WTC11 (cell line): ENCODE results near the gene SELENOW. TPM values are rescaled to one million over a fixed set of nuclear protein-coding genes. Genes with fewer than 3 reads are reported as not detected.
A peak's percentile ranks its signal among the peaks of the same experiment; 100 is the strongest.

ENCODE experiments used
- ATAC-seq: fragments of 200-7000 bp; cut with Tn5 transposase; 2 replicates; pipeline ENCODE4 v1.10.0; 2021; ENCODE audit warnings: mild to moderate bottlenecking, moderate library complexity
- CTCF ChIA-PET: fragments of 300-600 bp; sonication (Branson Sonifier 250); formaldehyde crosslinking; loops from one replicate; lab custom pipeline; 2021; ENCODE audit warnings: antibody characterized with exemption; lab: Charles Lee
- POLR2A ChIA-PET: fragments of 350-600 bp; sonication (Branson Sonifier 250); formaldehyde crosslinking; loops from one replicate; lab custom pipeline; 2021; ENCODE audit warnings: antibody characterized with exemption; lab: Charles Lee
- DNase-seq: peaks from one replicate; pipeline ENCODE4 v3.0.0; 2021; ENCODE audit warnings: low spot score
- H3K27ac Mint-ChIP-seq: 2 replicates; pipeline ENCODE4 v1.8.0; 2021; ENCODE audit warnings: mixed read lengths
- H3K27me3 Mint-ChIP-seq: 2 replicates; pipeline ENCODE4 v1.8.0; 2021; ENCODE audit warnings: low read depth, mild to moderate bottlenecking, moderate library complexity, mixed read lengths
- H3K36me3 Mint-ChIP-seq: 2 replicates; pipeline ENCODE4 v1.8.0; 2021; ENCODE audit warnings: mixed read lengths
- H3K4me1 Mint-ChIP-seq: 2 replicates; pipeline ENCODE4 v1.8.0; 2022; ENCODE audit warnings: mixed read lengths
- H3K4me3 Mint-ChIP-seq: 2 replicates; pipeline ENCODE4 v1.8.0; 2021; ENCODE audit warnings: mild to moderate bottlenecking, moderate library complexity, mixed read lengths
- H3K9me3 Mint-ChIP-seq: 2 replicates; pipeline ENCODE4 v1.8.0; 2021; ENCODE audit warnings: mixed read lengths
- ELF4 ChIP-seq: sonication (generic); formaldehyde crosslinking; IDR thresholded peaks from 2 replicates; pipeline ENCODE4 v1.8.1; 2022; ENCODE audit warnings: low read depth, mild to moderate bottlenecking, moderate library complexity, missing genetic modification reagents
- EMX1 ChIP-seq: fragments of 250-450 bp; sonication (Bioruptor Pico); IDR thresholded peaks from 2 replicates; pipeline ENCODE4 v1.8.0; 2021; ENCODE audit warnings: mild to moderate bottlenecking
- FOXJ3 ChIP-seq: sonication (generic); formaldehyde crosslinking; IDR thresholded peaks from 2 replicates; pipeline ENCODE4 v1.9.0; 2021; ENCODE audit warnings: missing genetic modification reagents, mild to moderate bottlenecking, borderline replicate concordance
- NFE2L1 ChIP-seq: sonication (generic); formaldehyde crosslinking; IDR thresholded peaks from 2 replicates; pipeline ENCODE4 v1.8.1; 2023; ENCODE audit warnings: missing genetic modification reagents
- PRRX2 ChIP-seq: fragments of 250-450 bp; sonication (Bioruptor Pico); IDR thresholded peaks from 2 replicates; pipeline ENCODE4 v1.8.0; 2021; ENCODE audit warnings: mild to moderate bottlenecking
- RELA ChIP-seq: sonication (generic); formaldehyde crosslinking; IDR thresholded peaks from 2 replicates; pipeline ENCODE4 v1.8.1; 2022; ENCODE audit warnings: missing genetic modification reagents, mild to moderate bottlenecking, borderline replicate concordance
- SOX15 ChIP-seq: fragments of 250-450 bp; sonication (Bioruptor Pico); IDR thresholded peaks from 2 replicates; pipeline ENCODE4 v1.9.0; 2021; ENCODE audit warnings: mild to moderate bottlenecking
- TP53 ChIP-seq: sonication (generic); formaldehyde crosslinking; IDR thresholded peaks from 2 replicates; pipeline ENCODE4 v1.8.1; 2023; ENCODE audit warnings: mild to moderate bottlenecking, missing genetic modification reagents
- ZNF121 ChIP-seq: sonication (generic); formaldehyde crosslinking; IDR thresholded peaks from 2 replicates; pipeline ENCODE4 v1.8.0; 2023; ENCODE audit warnings: missing genetic modification reagents
- ZNF263 ChIP-seq: sonication (generic); formaldehyde crosslinking; IDR thresholded peaks from 2 replicates; pipeline ENCODE4 v1.8.1; 2022; ENCODE audit warnings: low read depth, mild to moderate bottlenecking, moderate library complexity, missing genetic modification reagents
- total RNA-seq: library from RNA; stranded (reverse); gene quantifications from 3 replicates; pipeline ENCODE4 v1.2.3, GENCODE V29; 2021
- TF ChIP-seq, protein P1 (sequence below): fragments of 200-600 bp; IDR thresholded peaks from 2 replicates; pipeline ENCODE4 v1.8.0; 2022; ENCODE audit warnings: antibody characterized with exemption
- TF ChIP-seq, protein P2 (sequence below): sonication (generic); formaldehyde crosslinking; IDR thresholded peaks from 2 replicates; pipeline ENCODE4 v1.8.1; 2023; ENCODE audit warnings: mild to moderate bottlenecking, moderate library complexity, missing genetic modification reagents
- TF ChIP-seq, protein P3 (sequence below): sonication (generic); formaldehyde crosslinking; IDR thresholded peaks from 2 replicates; pipeline ENCODE4 v1.8.1; 2022; ENCODE audit warnings: mild to moderate bottlenecking, moderate library complexity, missing genetic modification reagents
- TF ChIP-seq, protein P4 (sequence below): fragments of 250-450 bp; sonication (Bioruptor Pico); IDR thresholded peaks from 2 replicates; pipeline ENCODE4 v2.1.2; 2022; ENCODE audit warnings: mild to moderate bottlenecking, moderate library complexity
- TF ChIP-seq, protein P5 (sequence below): sonication (generic); formaldehyde crosslinking; IDR thresholded peaks from 2 replicates; pipeline ENCODE4 v1.8.1; 2023; ENCODE audit warnings: mild to moderate bottlenecking, missing genetic modification reagents, moderate library complexity
- TF ChIP-seq, protein P6 (sequence below): sonication (generic); formaldehyde crosslinking; IDR thresholded peaks from 2 replicates; pipeline ENCODE4 v1.8.1; 2023; ENCODE audit warnings: mild to moderate bottlenecking, missing genetic modification reagents
- TF ChIP-seq, protein P7 (sequence below): fragments of 250-450 bp; sonication (Bioruptor Pico); IDR thresholded peaks from 2 replicates; pipeline ENCODE4 v1.9.0; 2021; ENCODE audit warnings: mild to moderate bottlenecking
- TF ChIP-seq, protein P8 (sequence below): sonication (generic); formaldehyde crosslinking; IDR thresholded peaks from 2 replicates; pipeline ENCODE4 v1.8.0; 2022; ENCODE audit warnings: missing genetic modification reagents

Gene SELENOW
- total RNA-seq, 1 experiment from 2014 or later: 391 TPM

DNA sequence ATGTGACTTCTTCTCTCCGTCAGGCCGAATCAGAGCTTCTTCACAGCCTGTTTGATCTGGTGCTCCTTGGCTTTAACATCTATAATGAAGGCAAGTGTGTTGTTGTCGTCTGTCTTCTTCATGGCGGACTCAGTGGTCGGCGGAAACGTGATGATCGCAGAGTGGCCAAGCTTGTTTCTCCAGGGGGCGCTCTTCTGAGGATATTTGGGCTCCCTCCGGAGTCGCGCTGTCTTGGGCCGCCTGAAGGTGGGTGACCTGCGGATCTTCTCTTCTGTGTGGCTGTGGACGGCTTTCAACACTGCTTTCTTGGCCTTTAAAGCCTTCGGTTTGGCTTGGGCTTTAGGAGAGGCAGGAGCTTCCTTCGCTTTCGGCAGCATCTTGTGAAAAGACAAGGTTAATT, 16.0 kb downstream of the SELENOW start:
- ATAC-seq (peak; percentile 18), DNase-seq (peak; percentile 57)
- H3K36me3 Mint-ChIP-seq: peaks cover 5% of the 10 kb centered on the region; the same call in 1 of the 2 replicates
- H3K27me3 Mint-ChIP-seq: no peaks in the 10 kb centered on the region
- no peak overlapping the region for H3K4me3 Mint-ChIP-seq
- CTCF ChIA-PET: interaction anchor here (0.6 to 3.0 kb wide), 15 partner anchors 10 to 366 kb away, joined by 3 to 23 read pairs (median 5); partner anchors contain the start of genes EHD2 and SELENOW
- TF ChIP-seq, protein P1, sequence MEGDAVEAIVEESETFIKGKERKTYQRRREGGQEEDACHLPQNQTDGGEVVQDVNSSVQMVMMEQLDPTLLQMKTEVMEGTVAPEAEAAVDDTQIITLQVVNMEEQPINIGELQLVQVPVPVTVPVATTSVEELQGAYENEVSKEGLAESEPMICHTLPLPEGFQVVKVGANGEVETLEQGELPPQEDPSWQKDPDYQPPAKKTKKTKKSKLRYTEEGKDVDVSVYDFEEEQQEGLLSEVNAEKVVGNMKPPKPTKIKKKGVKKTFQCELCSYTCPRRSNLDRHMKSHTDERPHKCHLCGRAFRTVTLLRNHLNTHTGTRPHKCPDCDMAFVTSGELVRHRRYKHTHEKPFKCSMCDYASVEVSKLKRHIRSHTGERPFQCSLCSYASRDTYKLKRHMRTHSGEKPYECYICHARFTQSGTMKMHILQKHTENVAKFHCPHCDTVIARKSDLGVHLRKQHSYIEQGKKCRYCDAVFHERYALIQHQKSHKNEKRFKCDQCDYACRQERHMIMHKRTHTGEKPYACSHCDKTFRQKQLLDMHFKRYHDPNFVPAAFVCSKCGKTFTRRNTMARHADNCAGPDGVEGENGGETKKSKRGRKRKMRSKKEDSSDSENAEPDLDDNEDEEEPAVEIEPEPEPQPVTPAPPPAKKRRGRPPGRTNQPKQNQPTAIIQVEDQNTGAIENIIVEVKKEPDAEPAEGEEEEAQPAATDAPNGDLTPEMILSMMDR: peak; percentile 67
- TF ChIP-seq ELF4 (no peak), TP53 (CRISPR knock-in tag) (no peak), ZNF121 (peak; percentile 76; the same call in 1 of the 2 replicates), NFE2L1 (no peak), EMX1 (CRISPR knock-in tag) (no peak), SOX15 (CRISPR knock-in tag) (no peak), ZNF263 (no peak), RELA (CRISPR knock-in tag) (no peak)
- TF ChIP-seq, protein P2, sequence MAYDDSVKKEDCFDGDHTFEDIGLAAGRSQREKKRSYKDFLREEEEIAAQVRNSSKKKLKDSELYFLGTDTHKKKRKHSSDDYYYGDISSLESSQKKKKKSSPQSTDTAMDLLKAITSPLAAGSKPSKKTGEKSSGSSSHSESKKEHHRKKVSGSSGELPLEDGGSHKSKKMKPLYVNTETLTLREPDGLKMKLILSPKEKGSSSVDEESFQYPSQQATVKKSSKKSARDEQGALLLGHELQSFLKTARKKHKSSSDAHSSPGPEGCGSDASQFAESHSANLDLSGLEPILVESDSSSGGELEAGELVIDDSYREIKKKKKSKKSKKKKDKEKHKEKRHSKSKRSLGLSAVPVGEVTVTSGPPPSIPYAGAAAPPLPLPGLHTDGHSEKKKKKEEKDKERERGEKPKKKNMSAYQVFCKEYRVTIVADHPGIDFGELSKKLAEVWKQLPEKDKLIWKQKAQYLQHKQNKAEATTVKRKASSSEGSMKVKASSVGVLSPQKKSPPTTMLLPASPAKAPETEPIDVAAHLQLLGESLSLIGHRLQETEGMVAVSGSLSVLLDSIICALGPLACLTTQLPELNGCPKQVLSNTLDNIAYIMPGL (CRISPR knock-in tag): no peak
- TF ChIP-seq, protein P3, sequence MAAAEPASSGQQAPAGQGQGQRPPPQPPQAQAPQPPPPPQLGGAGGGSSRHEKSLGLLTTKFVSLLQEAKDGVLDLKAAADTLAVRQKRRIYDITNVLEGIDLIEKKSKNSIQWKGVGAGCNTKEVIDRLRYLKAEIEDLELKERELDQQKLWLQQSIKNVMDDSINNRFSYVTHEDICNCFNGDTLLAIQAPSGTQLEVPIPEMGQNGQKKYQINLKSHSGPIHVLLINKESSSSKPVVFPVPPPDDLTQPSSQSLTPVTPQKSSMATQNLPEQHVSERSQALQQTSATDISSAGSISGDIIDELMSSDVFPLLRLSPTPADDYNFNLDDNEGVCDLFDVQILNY (CRISPR knock-in tag): no peak
- TF ChIP-seq, protein P4, sequence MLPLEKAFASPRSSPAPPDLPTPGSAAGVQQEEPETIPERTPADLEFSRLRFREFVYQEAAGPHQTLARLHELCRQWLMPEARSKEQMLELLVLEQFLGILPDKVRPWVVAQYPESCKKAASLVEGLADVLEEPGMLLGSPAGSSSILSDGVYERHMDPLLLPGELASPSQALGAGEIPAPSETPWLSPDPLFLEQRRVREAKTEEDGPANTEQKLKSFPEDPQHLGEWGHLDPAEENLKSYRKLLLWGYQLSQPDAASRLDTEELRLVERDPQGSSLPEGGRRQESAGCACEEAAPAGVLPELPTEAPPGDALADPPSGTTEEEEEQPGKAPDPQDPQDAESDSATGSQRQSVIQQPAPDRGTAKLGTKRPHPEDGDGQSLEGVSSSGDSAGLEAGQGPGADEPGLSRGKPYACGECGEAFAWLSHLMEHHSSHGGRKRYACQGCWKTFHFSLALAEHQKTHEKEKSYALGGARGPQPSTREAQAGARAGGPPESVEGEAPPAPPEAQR: peak; percentile 57; the same call in 1 of the 2 replicates
- TF ChIP-seq, protein P5, sequence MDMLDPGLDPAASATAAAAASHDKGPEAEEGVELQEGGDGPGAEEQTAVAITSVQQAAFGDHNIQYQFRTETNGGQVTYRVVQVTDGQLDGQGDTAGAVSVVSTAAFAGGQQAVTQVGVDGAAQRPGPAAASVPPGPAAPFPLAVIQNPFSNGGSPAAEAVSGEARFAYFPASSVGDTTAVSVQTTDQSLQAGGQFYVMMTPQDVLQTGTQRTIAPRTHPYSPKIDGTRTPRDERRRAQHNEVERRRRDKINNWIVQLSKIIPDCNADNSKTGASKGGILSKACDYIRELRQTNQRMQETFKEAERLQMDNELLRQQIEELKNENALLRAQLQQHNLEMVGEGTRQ: no peak
- TF ChIP-seq, protein P6, sequence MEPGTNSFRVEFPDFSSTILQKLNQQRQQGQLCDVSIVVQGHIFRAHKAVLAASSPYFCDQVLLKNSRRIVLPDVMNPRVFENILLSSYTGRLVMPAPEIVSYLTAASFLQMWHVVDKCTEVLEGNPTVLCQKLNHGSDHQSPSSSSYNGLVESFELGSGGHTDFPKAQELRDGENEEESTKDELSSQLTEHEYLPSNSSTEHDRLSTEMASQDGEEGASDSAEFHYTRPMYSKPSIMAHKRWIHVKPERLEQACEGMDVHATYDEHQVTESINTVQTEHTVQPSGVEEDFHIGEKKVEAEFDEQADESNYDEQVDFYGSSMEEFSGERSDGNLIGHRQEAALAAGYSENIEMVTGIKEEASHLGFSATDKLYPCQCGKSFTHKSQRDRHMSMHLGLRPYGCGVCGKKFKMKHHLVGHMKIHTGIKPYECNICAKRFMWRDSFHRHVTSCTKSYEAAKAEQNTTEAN: no peak
- TF ChIP-seq, all 79 proteins: peak for 3
- Mint-ChIP-seq H3K4me1 (peaks cover 7% of the 10 kb centered on the region), H3K9me3 (peaks cover 9% of the 10 kb centered on the region), H3K27ac (no peak overlapping the region)
- POLR2A ChIA-PET: interaction anchor here (0.6 to 1.0 kb wide), 2 partner anchors 17 to 55 kb away, joined by 3 to 7 read pairs; no protein-coding TSS in a partner anchor

DNA sequence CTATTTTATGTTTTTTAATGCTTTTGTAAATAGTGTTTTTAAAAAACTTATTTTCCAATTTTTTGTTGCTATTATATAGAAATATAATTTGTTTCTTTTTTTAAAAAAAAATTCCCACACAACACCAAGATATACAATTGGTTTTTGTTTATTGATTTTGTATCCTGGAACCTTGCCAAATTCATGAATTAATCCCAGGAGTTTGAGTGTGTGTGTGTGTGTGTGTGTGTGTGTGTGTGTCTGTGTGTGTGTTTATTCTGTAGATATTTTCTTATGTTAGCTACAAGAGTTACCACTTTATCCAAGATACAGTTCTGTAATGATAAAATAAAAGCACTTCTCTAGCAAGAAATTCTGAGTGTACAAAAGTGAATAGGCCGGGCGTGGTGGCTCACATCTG, 18.3 kb downstream of the SELENOW start:
- Mint-ChIP-seq H3K27me3 (no peaks in the 10 kb centered on the region), H3K9me3 (peaks cover 15% of the 10 kb centered on the region), H3K4me3 (no peak overlapping the region), H3K27ac (no peak overlapping the region), H3K36me3 (peaks cover 9% of the 10 kb centered on the region; the same call in 1 of the 2 replicates), H3K4me1 (no peaks in the 10 kb centered on the region)
- CTCF ChIA-PET: interaction anchor here (0.6 to 3.0 kb wide), 3 partner anchors 31 to 68 kb away, joined by 5 to 23 read pairs (median 10); no protein-coding TSS in a partner anchor
- no peak for DNase-seq
- ATAC-seq: no peak
- POLR2A ChIA-PET: no interaction called here
- TF ChIP-seq, protein P7, sequence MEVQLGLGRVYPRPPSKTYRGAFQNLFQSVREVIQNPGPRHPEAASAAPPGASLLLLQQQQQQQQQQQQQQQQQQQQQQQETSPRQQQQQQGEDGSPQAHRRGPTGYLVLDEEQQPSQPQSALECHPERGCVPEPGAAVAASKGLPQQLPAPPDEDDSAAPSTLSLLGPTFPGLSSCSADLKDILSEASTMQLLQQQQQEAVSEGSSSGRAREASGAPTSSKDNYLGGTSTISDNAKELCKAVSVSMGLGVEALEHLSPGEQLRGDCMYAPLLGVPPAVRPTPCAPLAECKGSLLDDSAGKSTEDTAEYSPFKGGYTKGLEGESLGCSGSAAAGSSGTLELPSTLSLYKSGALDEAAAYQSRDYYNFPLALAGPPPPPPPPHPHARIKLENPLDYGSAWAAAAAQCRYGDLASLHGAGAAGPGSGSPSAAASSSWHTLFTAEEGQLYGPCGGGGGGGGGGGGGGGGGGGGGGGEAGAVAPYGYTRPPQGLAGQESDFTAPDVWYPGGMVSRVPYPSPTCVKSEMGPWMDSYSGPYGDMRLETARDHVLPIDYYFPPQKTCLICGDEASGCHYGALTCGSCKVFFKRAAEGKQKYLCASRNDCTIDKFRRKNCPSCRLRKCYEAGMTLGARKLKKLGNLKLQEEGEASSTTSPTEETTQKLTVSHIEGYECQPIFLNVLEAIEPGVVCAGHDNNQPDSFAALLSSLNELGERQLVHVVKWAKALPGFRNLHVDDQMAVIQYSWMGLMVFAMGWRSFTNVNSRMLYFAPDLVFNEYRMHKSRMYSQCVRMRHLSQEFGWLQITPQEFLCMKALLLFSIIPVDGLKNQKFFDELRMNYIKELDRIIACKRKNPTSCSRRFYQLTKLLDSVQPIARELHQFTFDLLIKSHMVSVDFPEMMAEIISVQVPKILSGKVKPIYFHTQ: no peak
- TF ChIP-seq FOXJ3 (CRISPR knock-in tag): no peak
- TF ChIP-seq, protein P8, sequence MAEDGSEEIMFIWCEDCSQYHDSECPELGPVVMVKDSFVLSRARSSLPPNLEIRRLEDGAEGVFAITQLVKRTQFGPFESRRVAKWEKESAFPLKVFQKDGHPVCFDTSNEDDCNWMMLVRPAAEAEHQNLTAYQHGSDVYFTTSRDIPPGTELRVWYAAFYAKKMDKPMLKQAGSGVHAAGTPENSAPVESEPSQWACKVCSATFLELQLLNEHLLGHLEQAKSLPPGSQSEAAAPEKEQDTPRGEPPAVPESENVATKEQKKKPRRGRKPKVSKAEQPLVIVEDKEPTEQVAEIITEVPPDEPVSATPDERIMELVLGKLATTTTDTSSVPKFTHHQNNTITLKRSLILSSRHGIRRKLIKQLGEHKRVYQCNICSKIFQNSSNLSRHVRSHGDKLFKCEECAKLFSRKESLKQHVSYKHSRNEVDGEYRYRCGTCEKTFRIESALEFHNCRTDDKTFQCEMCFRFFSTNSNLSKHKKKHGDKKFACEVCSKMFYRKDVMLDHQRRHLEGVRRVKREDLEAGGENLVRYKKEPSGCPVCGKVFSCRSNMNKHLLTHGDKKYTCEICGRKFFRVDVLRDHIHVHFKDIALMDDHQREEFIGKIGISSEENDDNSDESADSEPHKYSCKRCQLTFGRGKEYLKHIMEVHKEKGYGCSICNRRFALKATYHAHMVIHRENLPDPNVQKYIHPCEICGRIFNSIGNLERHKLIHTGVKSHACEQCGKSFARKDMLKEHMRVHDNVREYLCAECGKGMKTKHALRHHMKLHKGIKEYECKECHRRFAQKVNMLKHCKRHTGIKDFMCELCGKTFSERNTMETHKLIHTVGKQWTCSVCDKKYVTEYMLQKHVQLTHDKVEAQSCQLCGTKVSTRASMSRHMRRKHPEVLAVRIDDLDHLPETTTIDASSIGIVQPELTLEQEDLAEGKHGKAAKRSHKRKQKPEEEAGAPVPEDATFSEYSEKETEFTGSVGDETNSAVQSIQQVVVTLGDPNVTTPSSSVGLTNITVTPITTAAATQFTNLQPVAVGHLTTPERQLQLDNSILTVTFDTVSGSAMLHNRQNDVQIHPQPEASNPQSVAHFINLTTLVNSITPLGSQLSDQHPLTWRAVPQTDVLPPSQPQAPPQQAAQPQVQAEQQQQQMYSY (CRISPR knock-in tag): no peak
- no peak for TF ChIP-seq PRRX2
